HepG2 (cell line): ENCODE measurements around the gene KLHL21. TPM values are rescaled to one million over a fixed set of nuclear protein-coding genes. Genes with fewer than 3 reads are reported as not detected.

ENCODE experiments used
- GTF3A ChIP-seq: sonication (generic); formaldehyde crosslinking; conservative IDR thresholded peaks from 2 replicates; pipeline ENCODE4 v1.4.0; 2020; ENCODE audit warnings: mild to moderate bottlenecking, missing genetic modification reagents
- KDM2A ChIP-seq: sonication (generic); formaldehyde crosslinking; IDR thresholded peaks from 2 replicates; pipeline ENCODE4 v1.4.0; 2020; ENCODE audit warnings: low read depth, missing genetic modification reagents, borderline replicate concordance
- MYPOP ChIP-seq: sonication (generic); formaldehyde crosslinking; IDR thresholded peaks from 2 replicates; pipeline ENCODE4 v1.8.1; 2023; ENCODE audit warnings: mild to moderate bottlenecking, moderate library complexity, missing genetic modification reagents
- SALL1 ChIP-seq: sonication (generic); formaldehyde crosslinking; IDR thresholded peaks from 2 replicates; pipeline ENCODE4 v1.8.0; 2022; ENCODE audit warnings: mild to moderate bottlenecking, missing genetic modification reagents
- TAF1 ChIP-seq: sonication (generic); formaldehyde crosslinking; IDR thresholded peaks from 2 replicates; pipeline ENCODE4 v1.4.0; 2020; ENCODE audit warnings: missing genetic modification reagents
- TRIM24 ChIP-seq: sonication (generic); formaldehyde crosslinking; IDR thresholded peaks from 2 replicates; pipeline ENCODE4 v1.8.0; 2022; ENCODE audit warnings: mild to moderate bottlenecking, missing genetic modification reagents
- ZHX1 ChIP-seq: sonication (generic); formaldehyde crosslinking; IDR thresholded peaks from 2 replicates; pipeline ENCODE4 v1.8.1; 2022; ENCODE audit warnings: low read depth, mild to moderate bottlenecking, missing genetic modification reagents
- ZNF160 ChIP-seq: sonication (generic); formaldehyde crosslinking; IDR thresholded peaks from 2 replicates; pipeline ENCODE4 v1.8.0; 2022; ENCODE audit warnings: mild to moderate bottlenecking, inconsistent platforms, missing genetic modification reagents
- ZNF18 ChIP-seq: sonication (generic); formaldehyde crosslinking; IDR thresholded peaks from 2 replicates; pipeline ENCODE4 v1.8.0; 2022; ENCODE audit warnings: mild to moderate bottlenecking, missing genetic modification reagents; ENCODE audit not compliant: insufficient replicate concordance
- ZNF3 ChIP-seq: IDR thresholded peaks from 2 replicates; pipeline ENCODE4 v1.7.0; 2017; ENCODE audit warnings: inconsistent platforms
- ZNF30 ChIP-seq: sonication (generic); formaldehyde crosslinking; IDR thresholded peaks from 2 replicates; pipeline ENCODE4 v1.5.0; 2020; ENCODE audit warnings: mild to moderate bottlenecking, missing genetic modification reagents
- ZNF317 ChIP-seq: sonication (generic); formaldehyde crosslinking; IDR thresholded peaks from 2 replicates; pipeline ENCODE4 v1.5.0; 2020; ENCODE audit warnings: mild to moderate bottlenecking, missing genetic modification reagents
- ZNF572 ChIP-seq: sonication (generic); formaldehyde crosslinking; IDR thresholded peaks from 2 replicates; pipeline ENCODE4 v1.5.1; 2020; ENCODE audit warnings: mild to moderate bottlenecking, missing genetic modification reagents
- ZNF607 ChIP-seq: sonication (generic); formaldehyde crosslinking; IDR thresholded peaks from 2 replicates; pipeline ENCODE4 v1.5.1; 2020; ENCODE audit warnings: missing genetic modification reagents, mild to moderate bottlenecking, borderline replicate concordance
- ZNF766 ChIP-seq: sonication (generic); formaldehyde crosslinking; IDR thresholded peaks from 2 replicates; pipeline ENCODE4 v1.5.0; 2020; ENCODE audit warnings: missing genetic modification reagents, borderline replicate concordance
- polyA plus RNA-seq, 8 experiments: library from polyadenylated mRNA; depleted of rRNA in 3 of 8; stranded (reverse) in 7 of 8; unstranded in 1 of 8; fragments of >200 nt; fragmentation: Illumina TruSeq in 4 of 8; extraction: Trizol in 4 of 8; gene quantifications; 2 replicates each; pipeline versions ENCODE4 v1.2.1 to v1.2.3, GENCODE V29; 2011 to 2016; ENCODE audit warnings: low read depth in 4 of 8, missing spikeins in 1 of 8, mixed read lengths in 1 of 8; ENCODE audit not compliant: insufficient read depth in 1 of 8
- total RNA-seq, 5 experiments: library from RNA; depleted of rRNA; stranded (reverse); fragments of >200 nt; fragmentation: Illumina TruSeq; extraction: Trizol; gene quantifications; 2 replicates each; pipeline ENCODE4 v1.2.3, GENCODE V29; 2016; ENCODE audit warnings: low read depth in 1 of 5
- TF ChIP-seq, protein P1 (sequence below): sonication (generic); formaldehyde crosslinking; IDR thresholded peaks from 2 replicates; pipeline ENCODE4; 2020; ENCODE audit warnings: missing genetic modification reagents, mild to moderate bottlenecking, borderline replicate concordance
- TF ChIP-seq, protein P2 (sequence below): sonication (generic); formaldehyde crosslinking; conservative IDR thresholded peaks from 2 replicates; pipeline ENCODE4 v1.4.0; 2020; ENCODE audit warnings: missing genetic modification reagents

KLHL21 gene
- total and polyA plus RNA-seq, 2 of the 13 experiments (the other 11 are each of a cell fraction or from before 2014, with no cell fraction given), result 14.8 to 25.0 TPM

DNA sequence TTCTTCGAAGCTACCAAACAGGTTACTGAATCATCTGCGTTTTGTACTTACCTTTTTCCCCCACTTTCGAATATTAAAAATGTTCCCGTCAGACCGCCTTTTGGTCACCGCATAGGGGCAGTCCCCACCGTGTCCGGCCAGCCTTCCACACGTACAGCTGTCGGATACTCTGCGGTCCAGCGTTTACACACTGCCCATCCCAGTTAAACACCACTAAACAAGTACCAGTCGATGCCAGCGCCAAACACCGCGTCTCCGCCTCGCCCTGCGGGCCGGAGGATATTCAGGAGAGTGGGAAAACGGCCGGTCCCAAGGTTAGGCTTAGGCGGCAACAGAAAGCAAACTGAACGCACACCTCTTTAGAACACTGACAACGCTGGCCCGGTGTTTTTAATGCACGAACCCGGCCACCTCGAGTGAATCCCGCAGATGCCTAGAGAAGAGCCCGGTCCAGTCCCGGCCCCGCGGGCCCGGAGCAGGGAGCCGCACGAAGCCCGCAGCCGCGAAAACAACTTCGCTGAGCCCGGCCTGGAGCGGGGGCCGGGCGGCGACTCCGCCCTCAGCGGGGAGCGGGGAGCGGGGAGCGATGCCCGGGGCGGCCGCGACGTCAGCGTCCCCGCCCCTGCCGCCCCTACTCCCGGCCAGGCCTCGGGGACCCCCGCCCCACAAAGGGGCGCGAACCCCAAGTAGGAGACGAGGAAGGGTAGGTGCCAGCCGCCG is 10.1 kb upstream of the KLHL21 start (continued):
- TF ChIP-seq ZNF160 (no peak), ZNF30 (CRISPR knock-in tag) (no peak), TRIM24 (CRISPR knock-in tag) (no peak), ZNF317 (CRISPR knock-in tag) (peak; percentile 45; the same call in 1 of the 2 replicates), ZNF572 (CRISPR knock-in tag) (peak; percentile 71; the same call in 1 of the 2 replicates), SALL1 (peak; percentile 21; the same call in 1 of the 2 replicates), ZHX1 (CRISPR knock-in tag) (peak; percentile 36; the same call in 1 of the 2 replicates), MYPOP (0 out of 2 replicates have a peak, but pooled peaks have one; percentile 38), KDM2A (CRISPR knock-in tag) (peak; percentile 34; the same call in 1 of the 2 replicates), TAF1 (peak; percentile 54; the same call in 1 of the 2 replicates), GTF3A (CRISPR knock-in tag) (0 out of 2 replicates have a peak, but pooled peaks have one; percentile 32), ZNF3 (CRISPR knock-in tag) (no peak), ZNF18 (no peak), ZNF607 (CRISPR knock-in tag) (no peak), ZNF766 (CRISPR knock-in tag) (0 out of 2 replicates have a peak, but pooled peaks have one; percentile 16)
- TF ChIP-seq, protein P1, sequence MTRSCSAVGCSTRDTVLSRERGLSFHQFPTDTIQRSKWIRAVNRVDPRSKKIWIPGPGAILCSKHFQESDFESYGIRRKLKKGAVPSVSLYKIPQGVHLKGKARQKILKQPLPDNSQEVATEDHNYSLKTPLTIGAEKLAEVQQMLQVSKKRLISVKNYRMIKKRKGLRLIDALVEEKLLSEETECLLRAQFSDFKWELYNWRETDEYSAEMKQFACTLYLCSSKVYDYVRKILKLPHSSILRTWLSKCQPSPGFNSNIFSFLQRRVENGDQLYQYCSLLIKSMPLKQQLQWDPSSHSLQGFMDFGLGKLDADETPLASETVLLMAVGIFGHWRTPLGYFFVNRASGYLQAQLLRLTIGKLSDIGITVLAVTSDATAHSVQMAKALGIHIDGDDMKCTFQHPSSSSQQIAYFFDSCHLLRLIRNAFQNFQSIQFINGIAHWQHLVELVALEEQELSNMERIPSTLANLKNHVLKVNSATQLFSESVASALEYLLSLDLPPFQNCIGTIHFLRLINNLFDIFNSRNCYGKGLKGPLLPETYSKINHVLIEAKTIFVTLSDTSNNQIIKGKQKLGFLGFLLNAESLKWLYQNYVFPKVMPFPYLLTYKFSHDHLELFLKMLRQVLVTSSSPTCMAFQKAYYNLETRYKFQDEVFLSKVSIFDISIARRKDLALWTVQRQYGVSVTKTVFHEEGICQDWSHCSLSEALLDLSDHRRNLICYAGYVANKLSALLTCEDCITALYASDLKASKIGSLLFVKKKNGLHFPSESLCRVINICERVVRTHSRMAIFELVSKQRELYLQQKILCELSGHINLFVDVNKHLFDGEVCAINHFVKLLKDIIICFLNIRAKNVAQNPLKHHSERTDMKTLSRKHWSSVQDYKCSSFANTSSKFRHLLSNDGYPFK (CRISPR knock-in tag), result no peak
- TF ChIP-seq, protein P2, sequence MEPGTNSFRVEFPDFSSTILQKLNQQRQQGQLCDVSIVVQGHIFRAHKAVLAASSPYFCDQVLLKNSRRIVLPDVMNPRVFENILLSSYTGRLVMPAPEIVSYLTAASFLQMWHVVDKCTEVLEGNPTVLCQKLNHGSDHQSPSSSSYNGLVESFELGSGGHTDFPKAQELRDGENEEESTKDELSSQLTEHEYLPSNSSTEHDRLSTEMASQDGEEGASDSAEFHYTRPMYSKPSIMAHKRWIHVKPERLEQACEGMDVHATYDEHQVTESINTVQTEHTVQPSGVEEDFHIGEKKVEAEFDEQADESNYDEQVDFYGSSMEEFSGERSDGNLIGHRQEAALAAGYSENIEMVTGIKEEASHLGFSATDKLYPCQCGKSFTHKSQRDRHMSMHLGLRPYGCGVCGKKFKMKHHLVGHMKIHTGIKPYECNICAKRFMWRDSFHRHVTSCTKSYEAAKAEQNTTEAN (CRISPR knock-in tag), result peak; percentile 49; the same call in 1 of the 2 replicates
